HUDEP-2 (cell line): ENCODE data around the gene GLT6D1.

Source experiments
- DNase-seq, 76 experiments: peaks; one replicate each; lab custom pipeline; 2025; ENCODE audit not compliant: unreplicated experiment in 76 of 76; lab: John Stamatoyannopoulos, UW

Gene GLT6D1

DNA sequence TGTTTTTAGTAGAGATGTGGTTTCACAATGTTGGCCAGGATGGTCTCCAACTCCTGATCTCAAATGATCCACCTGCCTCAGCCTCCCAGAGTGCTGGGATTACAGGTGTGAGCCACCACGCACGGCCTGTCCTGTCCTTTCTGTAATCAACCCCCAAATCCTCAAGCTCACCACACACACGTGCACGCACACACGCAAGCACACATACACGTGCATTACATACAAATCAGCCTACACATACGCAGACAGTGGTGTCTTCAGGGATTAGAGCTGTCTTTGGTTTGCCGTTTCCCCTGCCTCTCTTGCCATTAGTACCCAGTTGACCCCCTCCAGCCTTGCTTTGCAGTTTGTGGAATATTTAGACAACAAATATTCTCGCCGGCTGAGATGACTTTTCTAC, 6.5 kb downstream of the GLT6D1 start:
- DNase-seq = no peak

DNA sequence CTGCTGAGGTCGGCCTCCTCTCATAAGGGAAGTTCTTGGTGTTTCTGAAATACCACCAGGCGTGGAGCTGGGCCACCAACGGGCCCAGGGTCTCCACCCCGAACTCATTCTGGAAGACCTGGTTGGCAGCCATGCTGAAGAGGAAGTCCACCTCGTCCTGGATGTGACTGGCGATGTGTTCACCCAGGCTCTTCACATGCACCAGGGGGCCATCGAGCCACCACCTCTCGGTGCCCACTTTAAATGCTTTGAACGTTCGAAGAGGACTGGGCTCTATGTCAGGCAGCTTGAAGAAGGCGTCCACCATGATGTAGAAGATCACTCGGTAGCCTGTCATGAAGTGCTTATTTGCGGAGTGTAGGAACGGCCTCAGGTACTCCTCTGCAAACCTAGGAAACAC, 15.1 kb downstream of the GLT6D1 start:
- no peak for DNase-seq

DNA sequence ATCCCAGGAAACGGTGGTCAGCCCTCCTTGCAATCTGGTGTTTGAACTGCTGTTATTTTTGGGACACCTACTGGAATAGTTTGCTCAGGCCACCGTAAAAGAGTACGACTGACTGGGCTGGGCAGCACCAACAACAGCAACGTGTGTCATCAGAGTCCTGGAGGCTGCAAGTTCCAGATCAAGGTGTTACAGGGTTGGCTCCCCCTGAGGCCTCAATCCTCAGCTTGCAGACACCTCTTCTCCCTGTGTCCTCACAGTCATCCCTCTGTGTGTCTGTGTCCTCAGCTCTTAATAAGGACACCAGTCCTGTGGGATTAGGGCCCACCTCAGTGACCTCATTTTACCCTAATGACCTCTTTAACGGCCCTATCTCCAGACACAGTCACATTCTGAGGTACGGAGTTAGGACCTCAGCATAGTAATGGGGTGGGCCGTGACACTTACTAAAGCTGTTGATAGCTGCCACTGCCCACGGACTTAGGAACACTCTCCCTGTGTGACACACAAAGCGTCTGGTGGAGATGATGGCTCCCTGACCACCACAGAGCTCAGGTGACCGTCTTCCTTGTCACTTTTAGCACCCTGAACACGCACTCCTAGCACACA, 16.8 kb downstream of the GLT6D1 start:
- no peak for DNase-seq

DNA sequence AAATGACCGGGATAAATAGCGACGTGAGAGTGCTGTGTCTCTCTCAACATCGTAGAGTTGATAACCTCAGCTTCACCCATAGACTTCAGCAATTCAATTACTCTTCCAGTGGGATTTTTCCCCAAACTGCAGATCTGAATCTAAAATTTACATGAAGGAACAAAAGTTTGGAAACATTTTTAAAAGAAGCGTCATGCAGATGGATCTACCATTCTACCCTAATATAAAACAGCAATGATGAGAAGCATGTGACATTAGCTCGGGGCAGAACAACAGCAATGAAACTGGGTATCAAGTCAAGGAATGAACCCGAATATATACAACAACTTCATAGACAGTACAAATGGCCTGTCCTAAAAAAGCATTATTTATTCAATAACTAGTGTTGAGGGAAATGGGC, 18.8 kb downstream of the GLT6D1 start:
- no peak for DNase-seq

DNA sequence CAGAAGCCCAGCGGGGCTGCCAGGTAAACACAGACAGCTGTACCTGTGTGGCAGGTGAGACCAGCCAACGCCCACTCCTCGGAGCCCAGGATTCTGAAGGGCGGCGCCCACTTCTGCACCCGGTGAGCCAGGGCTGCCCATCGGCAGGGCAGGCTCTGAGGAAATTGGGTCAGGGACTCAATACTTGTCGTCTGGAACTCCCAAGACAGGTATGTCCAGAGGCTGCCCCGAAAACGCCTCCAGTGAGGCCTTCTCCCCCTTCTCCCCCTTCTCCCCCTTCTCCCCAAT, 19.8 kb downstream of the GLT6D1 start:
- no peak for DNase-seq

DNA sequence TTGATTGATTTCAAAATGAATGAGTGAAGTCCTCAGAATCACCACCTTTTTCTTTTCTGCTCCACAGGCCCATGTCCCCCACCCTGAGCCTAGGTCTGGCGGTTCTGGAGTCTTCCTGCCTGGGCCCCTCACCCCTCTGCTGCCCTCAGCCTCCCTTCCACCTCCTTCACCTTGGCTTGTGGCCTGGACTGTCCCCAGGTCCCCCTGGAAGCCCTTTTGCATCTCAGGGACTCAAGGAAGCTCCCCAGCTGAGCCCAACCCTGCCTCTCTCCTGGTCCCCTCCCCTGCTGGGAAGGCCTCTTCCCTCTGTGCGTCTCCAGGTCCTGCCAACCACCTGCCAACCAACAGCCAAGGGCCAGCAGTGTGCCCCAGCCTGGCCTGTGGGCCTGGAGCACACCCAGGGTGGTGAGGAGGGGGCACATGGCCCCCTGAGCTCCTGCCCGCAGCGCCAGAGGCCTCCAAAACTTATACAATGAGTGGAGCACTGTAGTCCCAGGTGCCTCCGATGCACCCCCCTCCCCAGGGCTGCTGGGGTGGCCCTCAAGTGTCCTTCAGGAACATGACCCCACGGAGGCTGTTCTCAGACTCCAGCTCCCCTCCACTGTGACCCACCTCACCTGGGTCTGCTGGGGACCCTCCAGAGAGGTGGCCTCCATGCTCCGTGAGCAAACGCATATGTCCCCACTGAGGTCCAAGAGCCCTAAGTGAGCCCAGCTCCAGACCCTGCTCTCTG, 20.3 kb downstream of the GLT6D1 start:
- no peak for DNase-seq

DNA sequence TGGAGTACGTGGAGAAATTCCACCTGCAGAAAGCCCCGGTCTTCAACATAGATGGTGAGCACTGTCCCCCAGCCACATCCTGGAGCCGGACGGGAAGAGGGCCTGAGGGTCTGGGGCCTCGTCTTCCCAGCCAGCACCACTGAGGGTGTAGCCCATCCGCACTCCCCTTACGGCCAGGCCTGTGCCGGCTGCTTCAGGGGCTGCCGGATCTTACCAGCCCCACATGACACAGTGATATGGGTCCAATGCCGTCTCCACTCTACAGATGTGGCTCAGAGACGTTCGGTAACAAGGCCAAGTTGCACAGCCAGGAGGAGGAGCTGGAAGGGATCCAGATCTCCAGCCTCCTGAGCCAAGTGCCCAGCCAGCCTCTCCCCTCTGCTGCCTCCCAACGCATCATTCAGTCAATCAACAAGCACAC, 21.3 kb downstream of the GLT6D1 start:
- DNase-seq = no peak

DNA sequence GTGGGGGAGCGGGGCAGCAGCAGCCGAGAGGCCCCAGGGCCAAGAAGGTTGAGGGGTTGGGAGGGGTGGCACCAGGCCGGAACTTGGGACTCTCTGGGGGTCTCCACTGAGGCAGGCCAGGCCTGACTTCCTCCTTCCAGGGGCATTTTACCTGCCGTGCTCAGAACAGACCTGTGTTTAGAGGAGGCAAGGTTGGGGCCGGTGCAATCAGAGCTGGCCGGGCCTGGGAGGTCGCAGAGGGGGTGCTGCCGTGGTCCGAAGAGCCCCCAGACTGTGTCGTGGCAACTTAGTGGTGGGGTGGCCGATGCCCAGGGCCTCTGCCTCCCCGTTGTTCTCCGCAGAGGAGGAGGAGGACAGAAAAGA, 21.8 kb downstream of the GLT6D1 start:
- no peak for DNase-seq

DNA sequence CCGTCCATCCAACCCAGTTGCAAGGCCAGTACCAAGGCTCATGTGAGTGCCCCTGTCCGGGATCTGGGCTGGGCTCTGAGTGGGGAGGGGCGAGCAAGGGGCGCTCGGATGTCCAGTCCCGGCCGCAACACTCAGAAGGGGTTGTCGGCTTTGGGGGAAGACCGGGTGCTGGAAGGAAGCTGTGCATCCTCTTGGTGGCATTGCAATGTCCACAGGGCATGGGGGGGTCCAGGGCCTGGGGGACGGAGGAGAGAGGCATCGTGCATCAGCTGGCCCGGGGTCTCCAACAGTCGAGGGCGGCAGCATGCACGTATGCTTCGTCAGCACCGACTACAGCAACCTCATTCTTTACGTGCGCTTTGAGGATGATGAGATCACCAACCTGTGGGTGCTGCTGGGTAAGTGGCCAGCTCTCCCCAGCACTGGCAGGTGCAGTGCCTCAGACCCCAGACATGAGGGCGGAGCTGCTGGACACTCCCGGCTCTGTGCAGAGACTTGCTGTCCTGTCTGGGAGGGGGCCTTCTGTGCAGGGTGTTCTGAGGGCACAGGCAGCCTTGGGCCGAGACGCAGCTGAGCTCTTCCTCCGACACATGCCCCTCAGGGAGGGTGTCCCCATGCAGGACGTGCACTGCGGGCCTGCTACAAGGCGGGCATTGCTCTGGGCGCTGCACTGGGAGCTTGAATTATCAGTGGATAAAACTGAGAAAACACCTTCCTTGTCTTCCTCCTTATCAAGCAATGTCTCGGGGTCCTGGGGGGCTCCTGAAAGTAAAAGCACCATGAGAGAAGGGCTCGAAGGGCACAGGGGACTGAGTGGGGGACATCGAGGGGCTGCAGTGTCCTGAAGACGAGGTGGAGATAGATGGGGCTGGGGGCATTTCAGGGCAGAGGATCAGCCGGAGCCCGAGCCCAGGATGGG, 22.5 kb downstream of the GLT6D1 start:
- DNase-seq = no peak

DNA sequence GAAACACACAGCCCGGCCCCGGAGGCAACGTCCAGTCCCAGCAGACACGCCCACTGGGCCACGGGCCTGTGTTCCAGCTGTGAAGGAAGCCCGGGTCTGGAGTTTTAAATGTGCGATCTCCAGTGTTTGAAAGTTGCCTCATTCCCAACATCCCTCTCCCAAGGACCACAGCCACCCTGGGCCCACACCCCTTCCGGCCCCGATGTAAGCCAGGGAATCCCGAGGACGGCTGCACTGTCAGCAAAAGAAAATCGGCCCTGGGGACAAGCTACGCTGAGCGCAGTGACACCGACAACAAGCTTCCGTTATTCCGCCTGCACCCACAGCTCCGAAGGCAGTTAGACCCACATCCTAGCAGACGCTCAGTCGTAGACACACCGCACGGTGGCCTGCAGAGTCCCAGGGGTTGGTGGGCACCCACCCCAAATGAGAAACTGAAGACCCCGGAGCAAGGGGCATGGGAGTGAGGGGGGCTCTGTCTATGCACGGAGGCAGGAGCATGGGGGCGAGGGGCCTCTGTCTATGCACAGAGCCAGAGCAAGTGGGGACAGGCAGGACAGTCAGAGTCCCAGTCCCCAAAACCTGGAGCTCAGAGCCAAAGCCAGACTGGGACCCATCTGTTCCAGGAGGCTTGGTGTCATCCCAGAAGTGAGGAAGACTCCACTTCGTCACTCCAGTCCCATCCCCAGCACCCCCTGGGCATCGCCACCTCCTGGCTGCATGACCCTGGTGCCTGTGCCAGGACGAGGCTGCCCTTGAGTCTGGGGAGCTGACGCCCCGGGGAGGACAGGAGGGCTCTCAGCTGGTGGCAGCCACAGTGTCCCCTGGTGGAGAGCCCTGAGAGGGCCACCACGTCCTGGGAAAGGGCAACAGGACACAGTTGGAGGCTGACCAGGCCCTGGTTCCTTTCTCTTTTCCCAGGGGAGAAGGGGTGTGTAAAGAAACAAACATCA, 23.4 kb downstream of the GLT6D1 start:
- DNase-seq = no peak

DNA sequence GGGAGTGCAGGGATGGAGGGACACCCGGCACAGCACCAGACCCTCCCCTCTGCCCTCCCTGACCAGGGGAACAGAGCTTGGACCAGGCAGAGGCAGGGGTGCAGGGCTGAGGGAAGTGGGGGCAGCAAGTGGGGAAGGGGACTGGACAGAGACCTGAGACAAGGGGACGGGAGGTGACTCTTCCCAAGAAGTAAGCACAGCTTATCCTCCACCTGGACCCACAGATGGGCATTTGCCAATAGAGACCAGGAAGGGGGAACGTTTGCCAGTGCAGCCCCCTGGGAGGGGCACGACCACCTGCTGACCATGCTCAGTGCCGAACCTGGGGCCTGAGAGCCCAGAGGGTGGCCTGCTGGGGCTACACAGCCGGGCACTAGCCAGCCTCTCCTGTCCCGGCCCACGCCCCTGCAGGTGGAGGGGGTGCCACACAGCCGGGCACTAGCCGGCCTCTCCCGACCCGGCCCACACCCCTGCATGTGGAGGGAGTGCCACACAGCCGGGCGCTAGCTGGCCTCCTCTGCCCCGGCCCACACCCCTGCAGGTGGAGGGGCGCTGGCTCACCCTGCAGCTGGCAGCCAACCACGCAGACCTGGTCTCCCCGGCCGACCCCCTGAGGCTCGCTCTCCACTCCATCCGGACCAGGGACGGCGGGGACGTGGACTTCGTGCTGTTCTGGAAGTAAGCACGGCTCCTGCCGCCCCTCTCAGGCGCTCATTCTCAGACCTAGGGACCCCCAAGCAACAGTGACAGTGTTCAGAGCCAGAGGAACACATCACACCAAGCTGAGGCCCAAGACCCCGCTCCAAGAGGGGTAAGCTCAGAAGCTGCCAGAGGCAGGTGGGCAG, 24.3 kb downstream of the GLT6D1 start:
- no peak for DNase-seq

DNA sequence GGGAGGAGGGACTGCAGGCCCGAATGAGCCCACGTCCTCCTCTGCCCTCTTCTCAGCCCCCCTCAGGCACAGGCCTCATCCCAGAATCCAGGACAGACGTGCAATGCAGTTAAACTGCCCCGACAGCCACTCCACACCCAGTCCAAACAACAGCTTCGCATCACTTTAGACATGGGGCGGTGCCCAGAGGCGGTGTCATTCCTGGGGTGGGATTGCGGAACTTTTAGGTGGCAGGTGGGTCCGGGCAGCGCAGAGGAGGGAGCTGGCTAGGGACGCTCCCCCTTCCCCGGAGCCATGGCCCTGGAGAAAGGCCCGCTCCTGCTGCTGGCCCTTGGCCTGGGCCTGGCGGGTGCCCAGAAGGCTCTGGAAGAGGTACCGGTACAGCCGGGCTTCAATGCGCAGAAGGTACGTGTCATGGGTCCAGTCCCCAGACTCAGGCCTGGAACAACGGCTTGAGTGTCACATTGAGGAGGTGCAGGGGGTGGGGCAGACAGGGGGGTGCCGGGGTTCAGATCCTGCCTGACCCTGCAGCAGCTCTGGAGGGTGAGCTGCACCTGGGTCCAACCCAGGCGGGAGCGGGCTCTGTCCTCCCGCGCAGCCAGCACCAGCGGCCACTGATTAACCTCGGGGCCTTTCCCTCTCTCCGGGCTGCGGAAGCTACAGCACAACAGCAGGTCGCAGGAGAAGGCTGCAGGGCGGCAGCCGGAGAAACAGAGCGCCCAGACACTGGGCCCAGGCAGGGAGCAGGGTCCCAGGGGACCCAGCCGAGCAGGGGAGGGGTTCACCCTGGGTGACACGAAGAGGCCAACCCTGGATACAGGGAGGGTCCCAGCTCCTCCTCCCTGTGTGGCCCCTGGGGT, 25.2 kb downstream of the GLT6D1 start:
- no peak for DNase-seq

DNA sequence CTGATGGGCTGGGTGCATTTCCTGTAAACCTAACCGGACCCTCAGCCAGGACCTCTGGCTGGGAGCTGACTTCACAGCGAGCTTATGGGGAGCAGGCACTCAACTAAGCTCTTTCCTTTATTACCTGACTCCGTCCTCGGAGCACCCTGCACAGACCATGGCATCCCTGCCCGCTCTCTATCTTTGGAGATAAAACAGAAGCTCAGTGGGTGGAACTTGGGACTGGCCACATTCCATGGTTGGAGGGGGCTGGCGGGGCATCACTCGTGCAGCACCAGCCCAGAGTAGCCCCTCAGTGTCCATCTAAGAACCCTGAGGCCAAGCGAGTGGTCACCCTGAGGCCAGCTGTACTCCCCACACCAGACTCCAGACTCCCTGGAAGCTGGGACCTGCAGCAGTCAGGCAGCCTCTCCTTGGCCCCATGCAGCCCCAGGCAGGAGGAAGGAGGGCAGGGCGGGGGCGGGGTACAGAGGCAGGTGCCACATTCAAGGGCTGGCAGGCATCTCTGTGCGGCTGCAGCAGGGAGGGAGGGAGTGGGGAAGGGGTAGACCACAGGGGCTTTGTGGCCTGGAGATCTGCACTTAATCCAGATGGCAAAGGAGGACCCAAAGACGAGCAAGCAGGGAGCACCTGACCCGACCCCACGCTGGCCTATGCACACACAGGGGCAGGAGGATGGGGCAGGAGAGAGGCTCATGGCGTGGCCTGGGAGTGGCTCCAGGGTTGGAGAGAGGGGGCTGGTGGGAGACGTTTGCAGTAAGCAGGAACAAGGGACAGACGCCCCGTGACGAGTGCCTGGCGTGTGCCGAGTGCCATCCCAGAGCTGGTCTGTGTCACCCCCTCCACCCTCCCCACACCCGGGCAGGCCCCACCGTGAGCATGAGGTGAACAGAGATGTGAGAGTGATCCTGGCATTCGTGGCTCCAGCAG, 26.1 kb downstream of the GLT6D1 start:
- DNase-seq = no peak

DNA sequence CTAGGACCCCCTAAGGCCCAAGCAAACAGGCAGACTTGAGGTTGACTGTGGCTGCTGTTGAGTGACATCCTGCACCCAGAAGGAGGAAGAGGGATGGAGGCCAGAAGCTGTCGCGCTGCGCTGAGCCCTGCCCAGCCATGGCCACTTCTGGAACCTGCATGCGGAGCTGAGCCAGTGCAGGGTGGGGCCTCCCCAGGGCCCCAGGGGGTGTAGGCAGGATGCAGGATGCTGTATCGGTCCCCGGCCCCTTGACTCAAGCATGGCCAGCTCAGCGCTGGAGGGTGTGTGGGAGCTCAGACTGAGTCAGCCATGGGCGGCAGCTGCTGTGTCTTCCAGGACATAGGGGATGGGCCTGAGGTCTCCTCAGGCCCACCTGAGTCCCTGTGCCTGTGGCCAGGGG, 26.9 kb downstream of the GLT6D1 start:
- DNase-seq = no peak

DNA sequence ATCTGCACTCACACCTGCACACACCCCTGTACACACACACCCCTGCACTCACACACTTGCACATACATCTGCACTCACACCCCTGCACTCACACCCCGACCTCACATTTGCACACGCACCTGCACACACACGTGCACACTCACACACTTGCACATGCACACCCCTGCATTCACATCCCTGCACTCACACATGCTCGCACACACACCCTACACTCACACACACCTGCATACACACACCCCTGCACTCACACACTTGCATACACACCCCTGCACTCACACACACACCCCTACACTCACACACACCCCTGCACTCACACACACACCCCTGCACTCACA, 27.5 kb downstream of the GLT6D1 start:
- no peak for DNase-seq

DNA sequence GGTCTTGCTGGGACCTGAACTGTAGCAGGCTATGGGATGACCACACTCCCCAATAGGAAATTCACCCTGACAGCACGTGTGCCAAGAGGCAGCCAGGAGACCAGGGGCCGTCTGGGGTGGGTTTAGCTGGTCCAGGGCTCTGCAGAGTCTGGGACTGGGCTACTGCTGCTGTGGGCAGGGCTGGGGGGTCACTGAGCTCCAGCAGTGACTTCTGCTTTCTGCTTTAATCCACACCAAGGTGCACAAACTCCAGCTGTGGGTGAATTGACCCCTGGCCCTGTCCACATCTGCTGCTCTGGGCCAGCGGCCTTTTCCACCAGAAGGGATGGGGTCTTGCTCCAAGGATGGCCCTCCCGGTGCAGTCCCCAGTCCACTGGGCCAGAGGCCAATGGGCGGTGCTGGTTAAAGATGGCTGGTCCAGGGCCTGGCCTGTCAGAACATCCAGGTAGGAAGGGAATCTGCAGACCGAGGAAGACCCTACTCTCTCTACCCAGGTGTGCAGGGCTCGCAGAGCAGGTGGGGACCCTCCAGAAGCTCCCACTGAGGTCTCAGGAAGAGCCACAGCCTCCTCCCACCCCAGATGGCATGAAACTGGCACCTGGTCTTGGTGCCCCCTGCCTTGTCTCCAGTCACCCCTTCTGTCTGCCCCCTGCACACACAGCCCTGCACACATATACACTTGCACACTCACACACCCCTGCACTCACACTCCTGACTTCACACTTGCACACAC, 28.0 kb downstream of the GLT6D1 start:
- DNase-seq = no peak
